Forelimb muscle (tissue), 1 donor: Measurements from ENCODE around the gene NEO1. TPM values are rescaled to one million over a fixed set of nuclear protein-coding genes. Genes with fewer than 3 reads are reported as not detected.
A peak's percentile ranks its signal among the peaks of the same experiment; 100 is the strongest.

ENCODE experiments used
- DNase-seq: peaks from one replicate; pipeline ENCODE4 v3.0.0-alpha.2; 2013; ENCODE audit warnings: low read depth
- polyA plus RNA-seq: library from polyadenylated mRNA; unstranded; fragments of 120-200 nt; gene quantifications from one replicate; pipeline ENCODE4 v1.2.1, GENCODE V29; 2013; ENCODE audit not compliant: insufficient read length

NEO1 gene
- polyA plus RNA-seq, 1 donor = 44.9 TPM

- no peak for DNase-seq
Measured at GRCh38 chr15:73303636-73304035, 251.4 kb downstream of the NEO1 start.

- peak; percentile 13 for DNase-seq
Measured at GRCh38 chr15:73305331-73306211, 253.3 kb downstream of the NEO1 start.

GRCh38 chr15:73308305-73308704, 256.0 kb downstream of the NEO1 start:
- no peak for DNase-seq

GRCh38 chr15:73313861-73314260, 261.6 kb downstream of the NEO1 start:
- DNase-seq = no peak

GRCh38 chr15:73317651-73318462, 265.6 kb downstream of the NEO1 start:
- no peak for DNase-seq

- no peak for DNase-seq
Measured at GRCh38 chr15:73318463-73319351, 266.4 kb downstream of the NEO1 start.

GRCh38 chr15:73319460-73320245, 267.4 kb downstream of the NEO1 start:
- DNase-seq = no peak

- no peak for DNase-seq
Measured at GRCh38 chr15:73320619-73321180, 268.4 kb downstream of the NEO1 start.

GRCh38 chr15:73321496-73322450, 269.5 kb downstream of the NEO1 start:
- no peak for DNase-seq

GRCh38 chr15:73322665-73323373, 270.6 kb downstream of the NEO1 start:
- no peak for DNase-seq

- no peak for DNase-seq
Measured at GRCh38 chr15:73323374-73323955, 271.2 kb downstream of the NEO1 start.

GRCh38 chr15:73323956-73324355, 271.7 kb downstream of the NEO1 start:
- no peak for DNase-seq

GRCh38 chr15:73324496-73325170, 272.4 kb downstream of the NEO1 start:
- no peak for DNase-seq

- no peak for DNase-seq
Measured at GRCh38 chr15:73325191-73325861, 273.1 kb downstream of the NEO1 start.

GRCh38 chr15:73326157-73326556, 273.9 kb downstream of the NEO1 start:
- no peak for DNase-seq

- DNase-seq = no peak
Measured at GRCh38 chr15:73328149-73328820, 276.0 kb downstream of the NEO1 start.

- DNase-seq = no peak
Measured at GRCh38 chr15:73328981-73329380, 276.7 kb downstream of the NEO1 start.
